Fibroblast of lung (primary cell): ENCODE results near the gene CBY2. TPM values are rescaled to one million over a fixed set of nuclear protein-coding genes. Genes with fewer than 3 reads are reported as not detected.
A peak's percentile ranks its signal among the peaks of the same experiment; 100 is the strongest.

Experiments used
- DNase-seq, 2 donors: peaks; one replicate each; pipeline versions ENCODE4 v3.0.0 to v3.0.0-alpha.2; 2010; ENCODE audit warnings: low read depth in 2 of 2
- H2AFZ ChIP-seq: 2 replicates; pipeline ENCODE4 v1.5.1; 2012; ENCODE audit warnings: low read length, control low read depth, inconsistent platforms
- H3K27ac ChIP-seq: 2 replicates; pipeline ENCODE4 v1.5.1; 2011; ENCODE audit warnings: low read length, control low read depth; ENCODE audit not compliant: insufficient read depth
- H3K27me3 ChIP-seq: 2 replicates; pipeline ENCODE4 v1.5.1; 2011; ENCODE audit warnings: mild to moderate bottlenecking, low read length; ENCODE audit not compliant: control insufficient read depth, insufficient read depth
- H3K36me3 ChIP-seq: 2 replicates; pipeline ENCODE4 v1.5.1; 2011; ENCODE audit warnings: low read length; ENCODE audit not compliant: control insufficient read depth, insufficient read depth
- H3K4me1 ChIP-seq: 2 replicates; pipeline ENCODE4 v1.5.1; 2011; ENCODE audit warnings: low read length; ENCODE audit not compliant: control insufficient read depth, insufficient read depth; ENCODE audit errors: extremely low read depth
- H3K4me2 ChIP-seq: 2 replicates; pipeline ENCODE4 v1.5.1; 2011; ENCODE audit warnings: low read length, control low read depth; ENCODE audit not compliant: insufficient read depth; ENCODE audit errors: extremely low read depth
- H3K4me3 ChIP-seq, 4 experiments: fragments of 200-600 bp in 1 of 4; sonication (generic) in 1 of 4; replicated peaks in 1 of 4; 2 replicates each; pipeline ENCODE4 v1.5.1; 2011 to 2016; ENCODE audit warnings: low read length in 4 of 4, low read depth in 3 of 4, mild to moderate bottlenecking in 3 of 4, control low read depth in 2 of 4, inconsistent platforms in 1 of 4, mixed read lengths in 1 of 4; ENCODE audit not compliant: insufficient read depth in 1 of 4; ENCODE audit errors: control extremely low read depth in 1 of 4
- H3K79me2 ChIP-seq: 2 replicates; pipeline ENCODE4 v1.5.1; 2012; ENCODE audit warnings: mild to moderate bottlenecking, low read length, inconsistent platforms; ENCODE audit not compliant: control insufficient read depth, insufficient read depth
- H3K9ac ChIP-seq: 2 replicates; pipeline ENCODE4 v1.5.1; 2011; ENCODE audit warnings: mild to moderate bottlenecking, low read length, control low read depth; ENCODE audit not compliant: insufficient read depth
- H3K9me3 ChIP-seq: 2 replicates; pipeline ENCODE4 v1.5.1; 2012; ENCODE audit warnings: low read depth, low read length; ENCODE audit not compliant: control insufficient read depth, insufficient read depth
- H4K20me1 ChIP-seq: 2 replicates; pipeline ENCODE4 v1.5.1; 2011; ENCODE audit warnings: low read length; ENCODE audit not compliant: control insufficient read depth, insufficient read depth; ENCODE audit errors: extremely low read depth
- CTCF ChIP-seq, 2 donors: IDR thresholded peaks in 1 of 2; conservative IDR thresholded peaks in 1 of 2; 1 replicate in 1 of 2; 2 replicates in 1 of 2; pipeline ENCODE4 v1.5.1; 2011 to 2012; ENCODE audit warnings: low read length in 2 of 2, control low read depth in 1 of 2, inconsistent platforms in 1 of 2, low read depth in 1 of 2, mild to moderate bottlenecking in 1 of 2
- EZH2 ChIP-seq: IDR thresholded peaks from 2 replicates; pipeline ENCODE4 v1.5.1; 2012; ENCODE audit warnings: low read length, control low read depth, mild to moderate bottlenecking; ENCODE audit errors: missing control alignments
- polyA plus RNA-seq, 2 donors: library from polyadenylated mRNA; depleted of rRNA in 1 of 2; stranded (reverse) in 1 of 2; unstranded in 1 of 2; fragments of >200 nt; gene quantifications; 2 replicates each; pipeline ENCODE4 v1.2.1, GENCODE V29; 2011 to 2012; ENCODE audit warnings: missing spikeins in 1 of 2
- total RNA-seq: library from RNA; depleted of rRNA; stranded (reverse); fragments of >200 nt; gene quantifications from 2 replicates; pipeline ENCODE4 v1.2.1, GENCODE V29; 2014

The CBY2 gene
- total and polyA plus RNA-seq, 2 donors (not counting 1 experiment from before 2014, with no cell fraction given), result not detected

GRCh38 chr13:45691667-45692066 lies 10.5 kb upstream of the CBY2 start:
- Histone ChIP-seq H3K4me2 (no peak overlapping the region), H3K36me3 (no peaks in the 10 kb centered on the region), H2AFZ (no peak overlapping the region), H4K20me1 (no peaks in the 10 kb centered on the region), H3K4me1 (no peaks in the 10 kb centered on the region), H3K4me3 (no peak overlapping the region), H3K9ac (no peak overlapping the region), H3K79me2 (no peaks in the 10 kb centered on the region), H3K27ac (no peak overlapping the region), H3K27me3 (peaks cover 6% of the 10 kb centered on the region), H3K9me3 (no peaks in the 10 kb centered on the region)
- DNase-seq, result no peak
- TF ChIP-seq EZH2, result no peak
- TF ChIP-seq CTCF (conservative IDR thresholded peaks at IDR 0.05 in 1 of 2, IDR thresholded peaks at IDR 0.05 in 1 of 2; ENCODE audit: low read depth in 1 of 2, low read length in 2 of 2), result no peak

- Histone ChIP-seq H2AFZ (no peak overlapping the region), H4K20me1 (no peaks in the 10 kb centered on the region), H3K4me1 (no peaks in the 10 kb centered on the region), H3K79me2 (no peaks in the 10 kb centered on the region), H3K27ac (no peak overlapping the region), H3K4me2 (no peak overlapping the region), H3K9me3 (no peaks in the 10 kb centered on the region), H3K36me3 (no peaks in the 10 kb centered on the region), H3K4me3 (no peak overlapping the region), H3K9ac (no peak overlapping the region), H3K27me3 (peaks cover 6% of the 10 kb centered on the region)
- DNase-seq, result peak in 1 of 2 donors; percentile 5
- no peak for TF ChIP-seq CTCF (conservative IDR thresholded peaks at IDR 0.05 in 1 of 2, IDR thresholded peaks at IDR 0.05 in 1 of 2; ENCODE audit: low read depth in 1 of 2, low read length in 2 of 2)
- no peak for TF ChIP-seq EZH2
Observed at GRCh38 chr13:45695198-45695730, 6.9 kb upstream of the CBY2 start.

- no peaks in the 10 kb centered on the region for H3K4me1 ChIP-seq
- no peak overlapping the region for H3K4me2 ChIP-seq
- H3K9ac ChIP-seq, result no peak overlapping the region
- no peak overlapping the region for H2AFZ ChIP-seq
- H3K4me3 ChIP-seq, result no peak overlapping the region
- DNase-seq, result peak in 1 of 2 donors; percentile 43
- H3K27me3 ChIP-seq, result no peaks in the 10 kb centered on the region
- no peak overlapping the region for H3K27ac ChIP-seq
- H3K36me3 ChIP-seq, result no peaks in the 10 kb centered on the region
- no peaks in the 10 kb centered on the region for H3K9me3 ChIP-seq
- H4K20me1 ChIP-seq, result no peaks in the 10 kb centered on the region
- TF ChIP-seq EZH2, result no peak
- no peak for TF ChIP-seq CTCF (conservative IDR thresholded peaks at IDR 0.05 in 1 of 2, IDR thresholded peaks at IDR 0.05 in 1 of 2; ENCODE audit: low read depth in 1 of 2, low read length in 2 of 2)
- no peaks in the 10 kb centered on the region for H3K79me2 ChIP-seq
Observed at GRCh38 chr13:45696610-45697226, 5.4 kb upstream of the CBY2 start.
